ENCODE measurements around the gene DBT. TPM values are rescaled to one million over a fixed set of nuclear protein-coding genes. Genes with fewer than 3 reads are reported as not detected.

Gene DBT
- total RNA-seq, 4 donors from 2014 or later: 9.1 to 14.2 (median 12.6) TPM

- Histone ChIP-seq H3K9me3 (no peaks in the 10 kb centered on the region), H3K4me1 (peaks cover 9 to 16% (median 15%) of the 10 kb centered on the region in 4 donors), H3K36me3 (peaks cover 0 to 18% (median 0%) of the 10 kb centered on the region in 4 donors), H3K27me3 (no peaks in the 10 kb centered on the region), H3K4me3 (no peak overlapping the region), H3K27ac (replicated peaks in 1 of 4) (no peak overlapping the region)
- intact Hi-C loops (cut with DNase I): no loop called here
- WGBS: 83% methylated on average over 3 of the region's 3 CpGs
- DNase-seq (ENCODE audit: extremely low spot score): no peak
- no peak for TF ChIP-seq POLR2AphosphoS5 (IDR thresholded peaks at IDR 0.05)
- TF ChIP-seq EP300 (IDR thresholded peaks at IDR 0.05): no peak
Measured at GRCh38 chr1:100187912-100188311, 61.7 kb downstream of the DBT start.

- TF ChIP-seq POLR2AphosphoS5 (IDR thresholded peaks at IDR 0.05) (no peak), CTCF (IDR thresholded peaks at IDR 0.05) (no peak), POLR2A (IDR thresholded peaks at IDR 0.05; ENCODE audit: low read depth) (no peak), EP300 (IDR thresholded peaks at IDR 0.05) (no peak)
- intact Hi-C loops (cut with DNase I): no loop called here
- Histone ChIP-seq H3K9me3 (no peaks in the 10 kb centered on the region), H3K4me1 (peaks cover 6 to 16% (median 14%) of the 10 kb centered on the region in 4 donors), H3K27ac (replicated peaks in 1 of 4) (no peak overlapping the region), H3K36me3 (no peaks in the 10 kb centered on the region), H3K27me3 (no peaks in the 10 kb centered on the region), H3K4me3 (no peak overlapping the region)
- 45% methylated on average over 1 of the region's 1 CpG for WGBS
- DNase-seq (ENCODE audit: extremely low spot score): no peak
Measured at GRCh38 chr1:100184536-100184935, 65.1 kb downstream of the DBT start.

- DNase-seq (ENCODE audit: extremely low spot score): no peak
- Histone ChIP-seq H3K4me1 (peaks cover 0 to 4% (median 3%) of the 10 kb centered on the region in 4 donors), H3K27me3 (no peaks in the 10 kb centered on the region), H3K9me3 (no peaks in the 10 kb centered on the region), H3K27ac (replicated peaks in 1 of 4) (no peak overlapping the region), H3K36me3 (no peaks in the 10 kb centered on the region), H3K4me3 (no peak overlapping the region)
- intact Hi-C loops (cut with DNase I): no loop called here
- TF ChIP-seq POLR2A (IDR thresholded peaks at IDR 0.05; ENCODE audit: low read depth) (no peak), POLR2AphosphoS5 (IDR thresholded peaks at IDR 0.05) (no peak), EP300 (IDR thresholded peaks at IDR 0.05) (no peak), CTCF (IDR thresholded peaks at IDR 0.05) (no peak)
- 92% methylated on average over 4 of the region's 4 CpGs for WGBS
Measured at GRCh38 chr1:100183370-100183769, 66.3 kb downstream of the DBT start.

- H3K36me3 ChIP-seq: no peaks in the 10 kb centered on the region
- no peak within 1 kb of the TSS for H3K4me3 ChIP-seq
- H3K9me3 ChIP-seq: no peaks in the 10 kb centered on the region
- DNase-seq (ENCODE audit: extremely low spot score): no peak
- intact Hi-C loops (cut with DNase I): no loop called here
- H3K27ac ChIP-seq (replicated peaks in 1 of 4): no peak within 1 kb of the TSS
- H3K4me1 ChIP-seq: peaks cover 0 to 6% (median 2%) of the 10 kb centered on the region in 4 donors
- WGBS: 41% methylated on average over 5 of the region's 5 CpGs
- no peak for TF ChIP-seq POLR2AphosphoS5 (IDR thresholded peaks at IDR 0.05)
- no peak for TF ChIP-seq POLR2A (IDR thresholded peaks at IDR 0.05; ENCODE audit: low read depth)
- TF ChIP-seq EP300 (IDR thresholded peaks at IDR 0.05): no peak
- no peak for TF ChIP-seq CTCF (IDR thresholded peaks at IDR 0.05)
- H3K27me3 ChIP-seq: no peaks in the 10 kb centered on the region
Measured at GRCh38 chr1:100178091-100178490, 71.5 kb downstream of the DBT start, which contains the start of gene LRRC39. Gene LRRC39, minus strand, starts transcription at chr1:100178256. Its CDS starts 9,740 bp downstream, at chr1:100168516.

GRCh38 chr1:100177295-100178041 lies 72.2 kb downstream of the DBT start:
- Histone ChIP-seq H3K27ac (replicated peaks in 1 of 4) (no peak overlapping the region), H3K4me1 (peaks cover 0 to 6% (median 2%) of the 10 kb centered on the region in 4 donors), H3K4me3 (no peak overlapping the region), H3K27me3 (no peaks in the 10 kb centered on the region), H3K9me3 (no peaks in the 10 kb centered on the region), H3K36me3 (no peaks in the 10 kb centered on the region)
- 86% methylated on average over 4 of the region's 4 CpGs for WGBS
- TF ChIP-seq EP300 (IDR thresholded peaks at IDR 0.05) (no peak), POLR2AphosphoS5 (IDR thresholded peaks at IDR 0.05) (no peak), CTCF (IDR thresholded peaks at IDR 0.05) (no peak), POLR2A (IDR thresholded peaks at IDR 0.05; ENCODE audit: low read depth) (no peak)
- DNase-seq (ENCODE audit: extremely low spot score): no peak
- intact Hi-C loops (cut with DNase I): no loop called here
